HG02642 (cell line): ENCODE measurements around the gene CCDC51.

Source experiments
- ATAC-seq: cut with Tn5 transposase; IDR thresholded peaks from one replicate; pipeline ENCODE4 v1.9.1; 2021; ENCODE audit warnings: mild to moderate bottlenecking; ENCODE audit not compliant: unreplicated experiment, poor library complexity

Gene CCDC51

DNA sequence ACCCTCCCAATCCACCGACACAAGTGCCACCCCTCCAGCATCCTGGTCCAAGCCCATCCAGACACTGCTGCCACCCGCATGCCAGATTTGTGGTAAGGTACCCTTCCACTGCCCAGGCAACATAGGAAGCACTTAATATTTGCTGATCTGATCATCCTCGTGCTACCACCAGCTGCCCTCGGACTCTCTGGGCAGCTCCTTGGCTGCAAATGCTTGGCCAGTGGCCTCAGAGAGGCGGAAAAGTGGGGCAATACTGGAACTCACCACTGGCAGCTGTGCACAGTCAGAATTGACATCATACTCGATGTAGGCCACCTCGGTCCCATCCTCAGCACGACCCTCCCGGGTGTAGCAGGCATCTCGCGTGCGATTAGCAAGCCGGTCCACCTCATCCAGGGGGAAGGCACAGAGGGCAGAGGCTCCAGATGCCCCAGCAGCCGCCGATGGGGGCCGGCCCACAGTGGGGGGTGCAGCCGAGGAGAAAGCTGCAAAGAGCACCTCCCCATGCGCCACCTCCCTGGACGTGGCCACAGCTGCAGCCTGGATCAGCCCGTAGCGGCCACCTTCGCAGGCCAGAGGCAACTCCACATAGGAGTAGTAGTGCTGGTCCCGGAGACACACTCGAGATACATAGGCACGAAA, 16.6 kb downstream of the CCDC51 start:
- ATAC-seq = no peak

DNA sequence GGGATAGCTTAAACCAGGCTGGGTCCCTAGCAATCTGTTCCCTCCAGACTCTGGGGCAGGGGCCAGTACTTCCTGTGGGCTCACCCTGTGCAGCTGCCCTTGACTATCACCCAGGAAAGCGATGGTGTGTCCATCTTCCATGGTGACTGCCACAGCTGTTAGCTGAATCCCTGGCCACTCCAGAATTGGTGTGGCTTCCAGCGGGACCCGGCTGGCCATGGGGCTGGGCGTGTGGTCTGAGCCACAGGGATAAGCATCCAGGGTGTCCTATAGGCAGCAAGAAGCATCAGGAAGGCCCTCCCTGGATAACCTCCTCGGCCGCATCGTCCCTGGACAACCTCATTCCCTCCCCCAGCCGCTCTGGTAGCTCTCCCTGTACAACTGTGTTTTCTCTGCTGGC, 17.2 kb downstream of the CCDC51 start:
- ATAC-seq = no peak

DNA sequence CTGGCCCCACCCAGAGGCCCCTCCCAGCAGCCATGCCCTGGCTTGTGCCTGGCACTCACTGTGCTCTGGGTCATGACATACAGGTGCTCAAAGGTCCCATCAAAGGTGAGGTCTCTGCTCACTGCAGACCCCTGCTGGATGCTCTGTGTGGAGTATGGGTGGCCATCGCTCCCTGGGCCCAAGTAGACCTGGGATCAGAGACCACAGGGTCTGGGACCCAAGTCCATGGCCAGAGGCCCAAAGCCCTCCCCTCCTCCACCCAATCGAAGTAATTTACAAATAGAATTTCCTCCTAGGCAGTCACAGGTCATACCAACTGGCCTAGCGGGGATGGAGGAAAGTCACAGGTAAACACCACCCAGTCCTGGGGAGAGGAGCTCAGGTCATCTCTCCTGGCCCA, 17.6 kb downstream of the CCDC51 start:
- ATAC-seq = no peak

DNA sequence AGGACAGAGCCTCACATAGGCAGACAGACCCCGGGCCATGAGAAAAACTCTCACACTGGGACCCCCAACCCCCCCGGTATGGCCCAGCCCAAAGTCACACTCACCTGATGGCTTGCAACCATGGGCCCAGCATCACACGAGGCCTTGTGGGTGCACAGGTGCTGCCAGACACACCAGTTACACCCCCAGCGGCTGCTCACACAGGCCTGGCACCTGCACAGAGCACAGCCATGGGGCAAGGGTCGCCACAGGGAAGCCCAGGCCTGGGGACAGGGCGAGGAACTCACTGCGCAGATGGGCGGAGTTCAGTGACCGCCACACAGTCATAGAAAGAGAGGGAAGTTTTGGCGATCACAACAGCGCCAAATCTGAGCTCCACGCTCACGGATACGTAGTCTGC, 19.4 kb downstream of the CCDC51 start:
- no peak for ATAC-seq

DNA sequence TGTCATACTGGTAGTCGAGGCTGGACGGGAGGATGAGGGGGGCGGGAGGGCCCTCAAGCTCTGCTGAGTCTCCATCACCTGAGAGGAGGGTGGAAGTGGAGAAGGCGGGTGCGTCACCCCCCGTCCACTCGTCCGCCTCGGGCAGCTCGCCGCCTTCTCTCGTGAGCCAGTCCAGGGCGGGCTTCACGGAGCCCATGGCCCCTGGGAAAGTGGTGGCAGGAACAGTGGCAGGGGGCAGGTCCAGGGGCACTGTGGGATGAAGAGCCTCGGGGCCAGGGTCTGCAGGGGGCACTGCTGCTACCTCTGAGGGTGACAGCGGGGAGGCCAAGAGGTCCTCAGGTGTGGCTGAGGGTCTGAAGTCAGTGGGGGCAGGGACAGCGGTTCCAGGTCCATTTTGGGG, 20.3 kb downstream of the CCDC51 start:
- ATAC-seq = no peak

DNA sequence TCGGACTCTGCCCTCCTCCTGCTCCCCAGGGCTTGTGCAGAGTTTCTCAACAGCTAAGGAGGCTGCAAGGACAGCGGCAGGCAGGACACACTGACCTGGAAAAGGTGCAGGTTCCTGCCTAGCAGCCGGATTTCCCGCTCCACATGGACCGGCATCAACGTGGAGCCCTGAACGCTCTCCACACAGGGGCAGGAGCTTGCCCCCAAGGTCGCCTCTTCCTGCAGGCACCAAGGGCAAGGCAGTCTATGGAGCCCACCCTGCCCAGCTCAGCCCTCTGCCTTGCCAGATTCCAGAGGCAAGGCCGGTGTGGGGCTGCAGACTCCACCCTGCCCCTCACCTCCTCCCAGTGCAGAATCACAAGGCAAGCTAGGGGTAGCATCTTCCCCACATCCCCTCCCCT, 20.8 kb downstream of the CCDC51 start:
- no peak for ATAC-seq

DNA sequence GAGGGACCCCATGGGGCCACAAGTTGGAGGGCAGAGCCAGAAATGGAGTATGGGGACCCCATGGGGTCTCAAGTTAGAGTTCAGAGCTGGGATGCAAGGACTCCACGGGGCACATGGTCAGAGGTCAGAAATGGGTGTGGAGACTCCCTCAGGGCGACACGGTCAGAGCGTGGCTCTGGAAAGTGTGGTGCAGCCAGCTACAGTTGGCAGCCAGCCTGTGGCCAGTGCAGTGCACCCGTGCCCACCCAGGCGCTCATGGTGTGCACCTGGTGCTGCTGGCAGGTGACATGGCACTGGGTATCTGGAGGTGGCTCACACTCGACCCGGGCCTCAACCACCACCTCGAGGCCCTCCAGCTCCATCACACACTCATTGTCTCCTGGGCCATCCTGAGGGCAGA, 21.3 kb downstream of the CCDC51 start:
- no peak for ATAC-seq

DNA sequence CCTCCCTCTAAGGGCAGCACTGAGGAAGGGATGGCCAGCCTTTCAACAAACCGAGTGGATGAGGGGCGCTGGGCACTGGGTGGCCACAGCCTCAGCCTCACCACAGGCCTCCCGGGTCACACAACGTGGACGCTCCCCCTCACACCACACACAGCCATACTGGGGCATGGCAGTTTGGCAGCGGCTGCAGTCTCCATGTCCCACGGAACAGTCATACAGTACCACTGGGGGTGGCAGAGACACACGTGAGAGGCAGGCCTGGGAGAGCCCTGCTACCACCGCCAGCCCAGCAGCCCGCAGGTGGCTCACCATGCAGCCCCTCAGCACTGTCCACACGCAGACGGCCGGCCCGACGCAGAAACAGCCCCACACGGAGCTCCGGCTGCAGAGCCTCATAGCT, 21.8 kb downstream of the CCDC51 start:
- ATAC-seq = no peak

DNA sequence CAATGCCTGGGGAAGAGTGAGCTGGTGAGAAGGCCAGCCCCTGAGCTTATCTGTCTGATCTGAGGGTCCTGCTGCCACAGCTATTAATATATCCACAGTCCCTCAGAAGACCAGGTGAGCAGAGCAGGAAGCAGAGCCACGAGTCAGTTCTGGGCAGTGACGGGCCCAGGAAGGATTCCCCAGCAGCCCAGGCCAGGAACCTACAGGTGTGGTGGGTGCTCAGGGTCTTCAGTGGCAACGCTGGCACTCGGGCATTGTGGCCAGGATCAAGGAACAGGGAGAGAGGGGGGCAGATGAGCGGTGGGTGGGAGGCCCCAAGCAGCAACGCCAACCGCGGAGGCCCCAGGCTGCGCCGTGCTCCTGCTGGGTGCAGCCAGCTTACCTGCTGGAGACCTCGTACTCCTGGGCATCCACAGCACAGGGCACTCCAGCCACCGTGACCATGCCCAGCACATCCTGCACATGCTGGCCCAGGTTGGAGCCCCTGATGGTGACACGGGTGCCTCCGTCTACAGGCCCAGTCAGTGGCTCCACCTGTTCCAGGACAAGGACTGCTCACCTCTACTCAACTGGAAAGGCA, 22.3 kb downstream of the CCDC51 start:
- ATAC-seq = no peak

DNA sequence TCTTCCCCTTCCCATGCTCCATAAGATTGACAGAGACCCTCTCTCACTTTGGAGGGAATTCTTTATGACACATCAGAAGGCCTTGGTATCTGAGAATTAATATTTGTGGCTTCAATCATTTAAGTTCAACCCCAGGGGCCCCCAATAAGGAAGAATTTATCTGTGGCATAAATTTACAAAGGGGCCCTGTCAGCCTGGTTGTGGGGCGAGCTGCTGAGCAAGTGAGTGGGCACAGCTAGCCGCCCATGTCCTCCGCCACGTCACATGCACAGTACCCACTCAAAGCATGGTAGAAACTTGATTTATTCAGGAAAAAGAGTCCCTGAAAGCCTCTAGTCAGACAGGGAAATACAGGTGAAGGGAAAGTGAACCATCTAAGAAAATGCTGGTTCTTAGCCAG, 23.4 kb downstream of the CCDC51 start:
- ATAC-seq = no peak

DNA sequence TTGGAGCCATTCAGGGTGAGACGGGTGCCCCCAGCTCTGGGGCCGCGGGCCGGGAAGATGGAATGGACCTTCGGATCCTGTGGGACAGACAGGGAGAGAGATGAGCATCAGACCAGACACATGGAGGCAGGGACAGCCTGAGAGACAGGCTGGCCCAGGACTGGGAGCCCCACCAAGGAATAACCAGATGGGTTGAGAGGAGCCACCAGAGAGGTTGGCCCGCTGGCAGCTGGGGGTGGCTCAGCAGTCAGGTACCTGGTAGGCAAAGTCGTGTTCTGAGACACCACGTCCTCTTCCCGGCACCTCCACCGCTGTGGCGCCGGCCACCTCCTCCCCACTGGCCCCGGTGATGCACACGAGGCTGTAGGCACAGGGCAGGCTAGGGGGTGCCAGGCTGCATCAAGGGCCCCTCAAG, 23.8 kb downstream of the CCDC51 start:
- no peak for ATAC-seq

DNA sequence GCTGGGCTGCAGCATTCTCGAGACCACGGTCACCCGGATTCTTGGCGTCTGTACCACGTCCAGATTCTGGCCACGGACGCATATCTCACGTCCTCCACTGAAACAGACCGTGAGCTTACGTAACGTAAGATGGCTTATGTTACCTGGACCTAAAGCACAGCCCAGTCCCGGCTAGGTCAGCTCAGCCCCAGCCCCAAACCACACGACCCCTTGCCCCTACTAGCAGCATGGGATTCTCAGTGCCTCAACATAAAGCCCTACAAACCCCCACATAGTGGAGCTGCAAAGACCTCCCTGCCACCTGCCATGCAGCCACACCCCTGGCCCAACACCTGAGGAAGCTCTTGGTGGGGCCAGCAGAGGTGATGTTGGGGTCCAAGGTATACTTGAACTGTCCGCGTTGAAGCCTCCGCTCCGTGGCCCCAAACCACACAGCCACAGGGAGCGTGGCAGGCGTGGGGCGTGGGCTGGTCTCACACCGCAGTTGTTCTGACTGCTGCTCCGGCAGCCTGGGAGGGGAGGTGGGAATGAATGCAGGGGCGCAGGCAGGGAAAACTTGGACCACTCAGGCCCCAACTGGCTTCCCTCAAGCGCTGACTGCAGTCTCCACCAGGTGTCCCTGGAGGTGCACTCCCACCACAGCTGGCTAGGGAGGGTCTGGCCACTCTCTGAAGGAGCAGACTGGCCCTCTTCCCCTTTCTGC, 24.5 kb downstream of the CCDC51 start:
- ATAC-seq = no peak

DNA sequence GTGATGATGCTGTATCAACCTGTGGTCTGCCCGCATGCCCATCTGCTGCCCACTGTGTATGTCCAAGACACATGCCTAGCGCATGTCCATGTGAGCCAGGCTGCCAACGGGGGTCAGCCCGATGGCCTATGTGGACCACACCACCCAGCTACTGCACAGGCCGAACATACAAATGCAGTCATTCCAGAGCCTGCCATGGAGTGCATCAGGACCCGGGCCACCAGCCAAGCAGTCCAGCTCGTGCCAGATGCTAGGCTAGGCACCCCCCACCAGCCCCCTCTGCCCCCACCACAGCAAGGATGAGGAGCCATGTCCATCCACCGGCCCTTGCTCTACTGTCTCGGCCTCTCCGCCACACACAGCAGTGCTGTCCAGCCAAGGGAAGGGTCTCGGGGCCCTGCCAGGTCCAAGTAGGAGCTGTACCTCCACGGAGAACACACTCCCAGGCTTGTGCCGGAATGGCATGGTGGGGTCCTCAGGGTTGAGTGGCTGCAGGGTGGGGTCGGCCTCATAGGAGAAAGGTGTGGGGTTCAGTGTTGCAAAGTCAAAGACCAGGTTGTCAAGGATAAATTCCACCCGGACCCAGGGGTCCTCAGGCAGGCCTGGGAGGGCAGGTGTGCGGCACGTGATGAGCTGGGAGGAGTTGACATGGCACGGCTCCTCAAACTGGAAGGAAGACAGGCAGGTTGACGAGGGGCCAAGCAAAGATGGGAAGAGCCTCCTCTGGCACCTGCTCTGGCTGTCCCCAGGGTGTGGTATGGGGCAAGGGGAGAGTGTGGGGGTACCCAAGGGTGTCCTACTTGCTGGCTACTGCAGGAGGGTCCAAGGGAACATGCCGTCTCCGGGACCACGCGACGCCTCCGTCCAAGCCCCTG, 25.3 kb downstream of the CCDC51 start:
- no peak for ATAC-seq

DNA sequence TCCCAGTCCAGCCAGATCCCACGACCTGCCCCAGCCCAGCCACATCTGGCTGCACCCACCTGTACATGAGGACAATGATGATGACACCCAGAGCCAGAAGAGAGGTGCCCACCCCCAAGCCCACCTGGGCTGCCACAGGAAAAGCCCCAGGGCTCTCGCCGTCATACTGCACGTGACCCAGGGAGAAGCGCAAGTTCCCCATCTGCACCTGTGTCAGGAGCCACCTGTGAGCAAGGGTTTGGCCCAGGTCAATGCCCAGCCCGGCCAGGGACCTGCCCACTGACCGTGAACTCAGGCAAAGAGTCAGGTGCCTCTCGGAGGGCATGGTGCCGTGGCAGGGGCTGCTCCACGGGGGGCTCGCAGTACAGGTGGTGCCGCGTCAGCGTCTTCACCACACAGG, 26.3 kb downstream of the CCDC51 start:
- no peak for ATAC-seq

DNA sequence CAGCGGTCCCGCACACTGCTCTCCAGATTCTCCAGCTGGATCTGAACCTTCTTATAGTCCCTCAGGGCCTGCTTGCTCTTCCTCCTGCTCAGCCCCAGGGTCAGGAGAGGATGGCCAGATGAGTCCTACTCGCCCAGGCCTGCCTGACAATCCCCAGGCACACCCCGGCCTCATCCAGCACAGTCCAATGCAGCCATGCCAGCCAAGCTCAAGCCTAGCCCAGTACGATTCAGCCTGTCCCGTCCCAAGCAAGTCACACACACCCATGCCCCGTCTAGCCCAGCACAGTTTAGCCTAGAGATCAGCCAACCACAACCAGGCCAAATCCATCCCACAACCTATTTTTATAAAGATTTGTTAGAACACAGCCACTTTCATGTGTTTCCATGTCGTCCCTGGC, 26.8 kb downstream of the CCDC51 start:
- no peak for ATAC-seq

DNA sequence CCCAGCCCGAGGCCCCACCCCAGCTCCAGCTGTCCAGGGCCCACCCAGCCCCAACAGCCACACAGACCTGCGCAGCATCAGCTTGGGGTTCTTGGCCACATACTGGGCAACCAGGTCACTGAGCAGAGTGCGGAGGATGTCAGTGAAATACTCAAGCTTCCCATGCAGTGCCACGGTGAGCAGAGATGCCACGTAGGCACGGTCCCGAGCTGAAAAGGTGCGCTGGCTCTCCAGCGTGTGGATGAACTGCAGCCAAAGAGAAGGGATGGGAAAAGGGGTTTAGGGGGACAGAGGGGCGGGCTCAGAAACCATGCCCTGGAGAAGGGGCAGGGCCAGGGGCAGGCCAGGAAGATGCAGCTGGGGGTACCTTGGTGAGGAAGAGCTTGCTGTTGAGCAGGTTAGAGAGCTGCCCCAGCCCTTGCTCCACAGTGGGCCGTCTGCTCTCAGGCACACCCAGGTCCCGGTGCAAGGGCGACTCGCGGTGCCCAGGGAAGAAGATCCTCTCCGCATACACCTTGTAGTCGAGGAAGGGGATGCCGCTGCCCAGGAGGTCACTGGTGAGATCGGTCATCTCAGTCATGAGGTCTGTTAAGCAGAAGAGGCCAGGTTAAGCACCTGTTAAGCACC, 27.4 kb downstream of the CCDC51 start:
- ATAC-seq = no peak

DNA sequence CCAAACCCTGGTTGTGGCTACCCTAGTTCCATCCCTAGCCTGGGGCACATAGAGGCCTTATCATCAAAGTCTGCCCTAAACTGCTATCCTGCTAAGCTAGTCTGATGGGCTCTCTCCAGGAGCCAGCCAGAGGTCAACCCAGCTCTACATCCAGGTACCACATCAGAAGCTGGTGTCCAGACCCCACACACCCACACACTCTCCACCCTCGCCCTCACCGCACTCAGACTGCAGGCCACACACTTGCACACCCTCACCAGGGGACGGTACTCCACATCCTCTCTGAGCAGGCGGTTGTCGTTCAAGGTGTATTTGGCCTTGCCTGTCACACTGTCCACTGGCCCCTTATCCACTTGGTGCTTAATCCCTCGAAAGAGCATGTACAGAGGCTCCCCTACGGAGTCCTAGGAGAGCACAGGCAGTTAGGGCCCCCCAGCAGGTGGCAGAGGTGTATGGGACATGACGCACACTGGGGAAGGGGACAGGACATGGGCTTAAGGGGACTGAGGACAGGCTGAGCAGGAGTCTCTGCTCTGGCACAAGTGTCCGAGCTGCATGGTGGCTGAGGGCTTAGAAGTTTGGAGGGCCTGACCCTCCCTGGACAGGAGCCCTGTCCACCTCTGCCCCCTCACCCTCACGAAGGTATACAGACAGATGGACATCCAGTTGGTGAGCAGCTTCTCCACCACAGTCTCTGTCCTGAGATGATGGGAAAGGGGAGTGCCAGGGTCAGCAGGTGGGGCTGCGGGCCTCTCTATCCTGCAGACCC, 28.1 kb downstream of the CCDC51 start:
- ATAC-seq = no peak

DNA sequence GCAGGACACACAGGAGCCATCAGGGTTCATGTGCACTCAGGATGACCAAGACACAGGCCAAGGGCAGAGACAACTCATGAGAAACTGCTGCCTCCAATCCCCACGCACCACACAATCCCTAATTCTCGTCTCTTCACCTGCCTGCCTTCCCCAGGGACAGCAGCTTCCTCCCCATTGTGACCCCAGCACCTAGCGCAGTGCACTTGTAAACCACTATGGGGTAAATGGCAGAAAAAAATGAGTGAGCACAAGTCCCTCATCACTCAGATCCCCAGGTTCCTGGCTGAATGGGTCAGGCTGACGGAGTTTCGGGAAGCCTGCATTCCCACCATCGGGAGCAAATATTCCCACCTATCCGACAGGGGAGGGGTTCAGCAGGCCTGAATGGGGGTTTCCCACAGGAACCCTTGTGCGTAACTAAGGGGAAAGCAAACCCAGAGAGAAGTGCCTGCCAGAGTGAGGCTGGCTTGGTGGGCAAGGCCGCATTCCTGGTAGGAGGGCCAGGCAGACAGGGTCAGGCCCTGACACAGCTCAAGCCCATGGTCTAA, 28.8 kb downstream of the CCDC51 start:
- no peak for ATAC-seq

DNA sequence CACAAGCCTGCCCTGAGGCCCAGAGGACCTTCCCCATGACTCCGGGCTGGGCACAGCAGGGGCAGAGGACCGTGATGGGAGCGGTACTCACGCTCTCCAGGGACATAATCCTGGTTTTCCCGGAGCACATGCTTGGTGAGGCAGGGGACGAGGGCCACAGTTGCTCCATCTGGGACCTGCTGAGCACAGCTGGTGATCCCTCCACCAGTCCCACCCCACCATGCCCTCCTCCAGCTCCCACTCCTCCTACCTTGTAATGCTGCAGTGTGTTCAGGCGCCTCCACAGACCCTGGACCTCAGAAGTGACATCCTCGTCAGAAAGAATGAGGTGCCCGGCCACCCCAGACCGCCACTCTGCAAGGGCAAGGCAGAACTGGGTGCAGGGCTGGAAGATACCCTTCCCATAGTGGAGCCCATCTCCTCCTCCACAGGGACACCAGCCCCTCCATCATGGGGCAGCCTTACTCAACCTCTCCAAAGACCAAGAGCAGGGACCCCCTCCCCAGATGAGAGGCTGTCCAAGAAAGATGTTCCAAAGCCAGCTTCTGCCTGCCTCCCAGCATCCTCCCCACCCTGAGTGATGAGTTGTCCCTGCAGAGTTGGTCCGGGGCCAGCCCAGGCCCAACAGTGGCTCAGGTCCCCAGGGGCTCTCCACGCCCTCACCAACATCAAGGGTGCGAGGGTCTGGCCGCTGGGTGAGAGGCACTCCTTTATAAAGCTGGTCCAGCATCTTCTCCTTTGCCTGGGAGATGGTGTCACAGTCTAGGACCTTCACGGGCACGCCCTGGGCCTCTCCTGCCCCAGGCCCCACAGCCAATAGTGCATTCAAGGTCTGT, 29.5 kb downstream of the CCDC51 start:
- no peak for ATAC-seq
